ENCODE measurements around the gene OGFOD3.
"Not testable (repeated sequence)": the region's sequence is repeated elsewhere in the genome, so short reads cannot be mapped to it uniquely, and the experiment has no call there.

OGFOD3 gene

GRCh38 chr17:82349287-82349701 lies 69.1 kb downstream of the OGFOD3 start:
- DNase-seq, result no peak

- no peak for DNase-seq
Observed at GRCh38 chr17:82348866-82349265, 69.5 kb downstream of the OGFOD3 start.

- no peak for DNase-seq
Observed at GRCh38 chr17:82348434-82348833, 70.0 kb downstream of the OGFOD3 start.

- not testable (repeated sequence) for DNase-seq
Observed at GRCh38 chr17:82347994-82348393, 70.4 kb downstream of the OGFOD3 start.

GRCh38 chr17:82346342-82347300 lies 71.8 kb downstream of the OGFOD3 start:
- DNase-seq, result no peak

GRCh38 chr17:82345151-82345976 lies 73.0 kb downstream of the OGFOD3 start:
- no peak for DNase-seq

- no peak for DNase-seq
Observed at GRCh38 chr17:82344175-82344907, 74.0 kb downstream of the OGFOD3 start.

GRCh38 chr17:82343560-82343959 lies 74.8 kb downstream of the OGFOD3 start:
- no peak for DNase-seq

- no peak for DNase-seq
Observed at GRCh38 chr17:82342361-82343079, 75.9 kb downstream of the OGFOD3 start.

GRCh38 chr17:82339634-82340580 lies 78.5 kb downstream of the OGFOD3 start:
- DNase-seq, result no peak

Data from activated naive CD4-positive, alpha-beta T cell treated with Interleukin-2 at 50 U/mL for 16 hours (primary cell).